ENCODE results near the gene CACNB4. TPM values are rescaled to one million over a fixed set of nuclear protein-coding genes. Genes with fewer than 3 reads are reported as not detected.

The CACNB4 gene
- total RNA-seq, 4 donors from 2014 or later = 1.5 to 5.4 (median 2.4) TPM

DNA sequence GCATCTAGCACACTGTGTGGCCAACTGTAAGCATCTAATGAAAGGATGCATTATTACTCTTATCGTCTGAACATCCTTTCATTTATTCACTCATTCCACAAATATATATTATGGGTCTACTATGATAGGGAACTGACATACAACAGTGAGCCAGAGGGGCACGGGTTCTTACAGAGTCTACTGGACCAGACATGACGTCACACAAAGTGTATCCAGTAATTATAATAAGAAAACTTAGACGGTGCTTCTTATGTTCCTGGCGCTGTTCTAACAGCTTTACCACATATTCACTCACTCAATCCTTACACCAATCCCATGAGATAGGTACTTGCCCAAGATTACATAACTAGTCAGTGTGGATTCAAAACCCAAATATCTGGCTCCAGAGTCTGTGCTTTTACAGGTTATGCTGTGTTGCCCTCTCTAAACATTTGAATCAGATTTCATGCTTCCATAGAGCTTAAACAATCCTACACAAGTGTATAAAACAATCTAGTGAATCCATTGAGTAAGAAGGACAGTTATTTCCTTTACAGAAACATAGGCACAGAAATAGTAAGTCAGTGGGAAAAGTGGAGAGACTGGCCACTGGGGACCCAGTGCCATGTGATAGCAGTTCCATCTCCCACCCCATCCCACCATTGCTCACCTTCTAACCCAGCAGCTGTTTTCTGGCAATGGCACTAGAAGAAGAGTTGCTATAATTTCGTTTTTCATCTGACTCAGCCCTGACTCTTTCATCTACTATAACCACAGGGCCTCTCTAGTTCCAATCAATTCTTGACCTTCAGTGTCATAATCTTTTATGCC lies 246.4 kb downstream of the CACNB4 start:
- ATAC-seq (ENCODE audit: low FRiP score) = no peak
- TF ChIP-seq, protein P1, sequence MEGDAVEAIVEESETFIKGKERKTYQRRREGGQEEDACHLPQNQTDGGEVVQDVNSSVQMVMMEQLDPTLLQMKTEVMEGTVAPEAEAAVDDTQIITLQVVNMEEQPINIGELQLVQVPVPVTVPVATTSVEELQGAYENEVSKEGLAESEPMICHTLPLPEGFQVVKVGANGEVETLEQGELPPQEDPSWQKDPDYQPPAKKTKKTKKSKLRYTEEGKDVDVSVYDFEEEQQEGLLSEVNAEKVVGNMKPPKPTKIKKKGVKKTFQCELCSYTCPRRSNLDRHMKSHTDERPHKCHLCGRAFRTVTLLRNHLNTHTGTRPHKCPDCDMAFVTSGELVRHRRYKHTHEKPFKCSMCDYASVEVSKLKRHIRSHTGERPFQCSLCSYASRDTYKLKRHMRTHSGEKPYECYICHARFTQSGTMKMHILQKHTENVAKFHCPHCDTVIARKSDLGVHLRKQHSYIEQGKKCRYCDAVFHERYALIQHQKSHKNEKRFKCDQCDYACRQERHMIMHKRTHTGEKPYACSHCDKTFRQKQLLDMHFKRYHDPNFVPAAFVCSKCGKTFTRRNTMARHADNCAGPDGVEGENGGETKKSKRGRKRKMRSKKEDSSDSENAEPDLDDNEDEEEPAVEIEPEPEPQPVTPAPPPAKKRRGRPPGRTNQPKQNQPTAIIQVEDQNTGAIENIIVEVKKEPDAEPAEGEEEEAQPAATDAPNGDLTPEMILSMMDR (IDR thresholded peaks at IDR 0.05) = no peak
- DNase-seq (ENCODE audit: low spot score) = no peak

- TF ChIP-seq, protein P1 (IDR thresholded peaks at IDR 0.05) = no peak
- DNase-seq (ENCODE audit: low spot score) = no peak
- ATAC-seq (ENCODE audit: low FRiP score) = peak; percentile 87
These were observed 247.1 kb downstream of the CACNB4 start for GRCh38 chr2:151851761-151852160.

DNA sequence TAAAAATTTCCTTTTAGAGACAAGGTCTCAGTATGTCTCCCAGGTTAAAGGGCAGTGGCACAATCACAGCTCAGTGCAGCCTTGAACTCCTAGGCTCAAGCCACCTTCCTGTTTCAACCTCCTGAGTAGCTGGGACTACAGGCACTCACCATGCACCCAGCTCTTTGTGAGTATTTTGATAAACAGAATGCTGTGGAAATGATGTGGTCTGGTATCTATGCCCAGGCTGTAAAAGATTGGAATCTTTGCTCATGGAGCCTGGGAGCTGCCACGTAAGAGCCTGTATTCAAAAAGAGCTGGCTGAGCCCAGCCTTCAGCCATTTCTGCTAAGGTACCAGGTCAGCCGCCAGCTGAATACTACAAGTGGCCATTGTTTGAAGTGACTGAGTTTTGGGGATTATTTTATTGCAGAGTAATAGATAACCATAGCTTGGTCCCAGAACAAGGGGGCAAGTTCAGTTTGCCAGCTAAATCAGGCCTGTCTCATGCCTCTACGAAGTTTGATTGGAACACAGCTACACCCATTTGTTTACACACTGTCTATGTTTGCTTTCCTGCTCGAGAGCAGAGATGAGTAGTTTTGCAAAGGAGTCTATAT lies 249.3 kb downstream of the CACNB4 start:
- TF ChIP-seq, protein P1 (IDR thresholded peaks at IDR 0.05) = no peak
- DNase-seq (ENCODE audit: low spot score) (no peak), ATAC-seq (ENCODE audit: low FRiP score) (no peak)

DNA sequence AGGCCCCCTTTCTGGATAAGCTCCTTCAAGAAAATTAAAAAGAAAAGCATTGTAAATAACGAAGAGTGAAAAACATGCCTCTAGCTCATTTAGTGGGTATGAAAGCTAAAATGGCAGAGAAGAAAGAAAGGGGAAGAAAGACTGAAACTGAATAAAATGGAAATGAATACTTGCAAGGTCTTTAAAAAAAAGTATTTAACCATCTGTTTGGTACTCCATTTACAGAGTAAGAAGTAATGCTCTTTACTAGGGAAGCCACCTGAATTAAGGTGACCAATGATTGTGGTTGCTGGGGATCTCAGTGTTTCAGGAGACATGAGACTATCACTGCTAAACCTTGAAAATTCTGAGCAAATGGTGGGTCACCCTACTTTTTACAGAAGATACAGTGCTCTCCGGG lies 253.0 kb downstream of the CACNB4 start:
- no peak for ATAC-seq (ENCODE audit: low FRiP score)
- TF ChIP-seq, protein P1 (IDR thresholded peaks at IDR 0.05) = no peak
- DNase-seq (ENCODE audit: low spot score) = no peak

GRCh38 chr2:151845481-151845880 lies 253.4 kb downstream of the CACNB4 start:
- DNase-seq (ENCODE audit: low spot score) (no peak), ATAC-seq (ENCODE audit: low FRiP score) (no peak)
- TF ChIP-seq, protein P1 (IDR thresholded peaks at IDR 0.05) = no peak

- TF ChIP-seq, protein P1 (IDR thresholded peaks at IDR 0.05) = no peak
- ATAC-seq (ENCODE audit: low FRiP score) (no peak), DNase-seq (ENCODE audit: low spot score) (no peak)
These were observed 254.5 kb downstream of the CACNB4 start for GRCh38 chr2:151844211-151844896.
